ENCODE measurements around the gene STAT3. TPM values are rescaled to one million over a fixed set of nuclear protein-coding genes. Genes with fewer than 3 reads are reported as not detected.

Gene STAT3
- total RNA-seq, 1 donor from 2014 or later: 41.2 TPM

GRCh38 chr17:42310787-42311215 lies 77.4 kb downstream of the STAT3 start:
- no peak overlapping the region for H3K4me3 Mint-ChIP-seq (ENCODE audit: low read depth)
- H3K9me3 Mint-ChIP-seq (ENCODE audit: low read depth): no peaks in the 10 kb centered on the region
- peaks cover 6% of the 10 kb centered on the region for H3K36me3 Mint-ChIP-seq (ENCODE audit: insufficient read depth)
- H3K4me1 Mint-ChIP-seq (ENCODE audit: low read depth): peaks cover 21% of the 10 kb centered on the region
- TF ChIP-seq CTCF (IDR thresholded peaks at IDR 0.05; ENCODE audit: unreplicated experiment): no peak
- peaks cover 24% of the 10 kb centered on the region for H3K27me3 Mint-ChIP-seq
- no peak overlapping the region for H3K27ac Mint-ChIP-seq
- DNase-seq (ENCODE audit: low spot score, unreplicated experiment): no peak

- no peak for TF ChIP-seq CTCF (IDR thresholded peaks at IDR 0.05; ENCODE audit: unreplicated experiment)
- Mint-ChIP-seq H3K9me3 (ENCODE audit: low read depth) (no peaks in the 10 kb centered on the region), H3K27ac (no peak overlapping the region), H3K36me3 (ENCODE audit: insufficient read depth) (peaks cover 3% of the 10 kb centered on the region), H3K4me3 (ENCODE audit: low read depth) (no peak overlapping the region), H3K4me1 (ENCODE audit: low read depth) (peaks cover 14% of the 10 kb centered on the region), H3K27me3 (peaks cover 24% of the 10 kb centered on the region)
- DNase-seq (ENCODE audit: low spot score, unreplicated experiment): no peak
Measured at GRCh38 chr17:42309986-42310786, 78.1 kb downstream of the STAT3 start.

GRCh38 chr17:42309142-42309541 lies 79.1 kb downstream of the STAT3 start:
- no peak for DNase-seq (ENCODE audit: low spot score, unreplicated experiment)
- Mint-ChIP-seq H3K27me3 (peaks cover 24% of the 10 kb centered on the region), H3K27ac (no peak overlapping the region), H3K4me1 (ENCODE audit: low read depth) (peaks cover 13% of the 10 kb centered on the region), H3K9me3 (ENCODE audit: low read depth) (no peaks in the 10 kb centered on the region), H3K4me3 (ENCODE audit: low read depth) (no peak overlapping the region), H3K36me3 (ENCODE audit: insufficient read depth) (peaks cover 2% of the 10 kb centered on the region)
- TF ChIP-seq CTCF (IDR thresholded peaks at IDR 0.05; ENCODE audit: unreplicated experiment): no peak

- no peaks in the 10 kb centered on the region for H3K9me3 Mint-ChIP-seq (ENCODE audit: low read depth)
- H3K36me3 Mint-ChIP-seq (ENCODE audit: insufficient read depth): peaks cover 1% of the 10 kb centered on the region
- peaks cover 8% of the 10 kb centered on the region for H3K4me1 Mint-ChIP-seq (ENCODE audit: low read depth)
- TF ChIP-seq CTCF (IDR thresholded peaks at IDR 0.05; ENCODE audit: unreplicated experiment): no peak
- no peak overlapping the region for H3K4me3 Mint-ChIP-seq (ENCODE audit: low read depth)
- H3K27me3 Mint-ChIP-seq: peaks cover 28% of the 10 kb centered on the region
- DNase-seq (ENCODE audit: low spot score, unreplicated experiment): no peak
- no peak overlapping the region for H3K27ac Mint-ChIP-seq
Measured at GRCh38 chr17:42308446-42308845, 79.8 kb downstream of the STAT3 start.

GRCh38 chr17:42307362-42307927 lies 80.8 kb downstream of the STAT3 start:
- DNase-seq (ENCODE audit: low spot score, unreplicated experiment): no peak
- Mint-ChIP-seq H3K36me3 (ENCODE audit: insufficient read depth) (peaks cover 1% of the 10 kb centered on the region), H3K27ac (no peak overlapping the region), H3K9me3 (ENCODE audit: low read depth) (no peaks in the 10 kb centered on the region), H3K27me3 (peaks cover 32% of the 10 kb centered on the region), H3K4me1 (ENCODE audit: low read depth) (peaks cover 7% of the 10 kb centered on the region), H3K4me3 (ENCODE audit: low read depth) (no peak overlapping the region)
- TF ChIP-seq CTCF (IDR thresholded peaks at IDR 0.05; ENCODE audit: unreplicated experiment): no peak
